DOHH2 (cell line): ENCODE data around the gene TEX29.

Experiments used
- EZH2phosphoT487 ChIP-seq: fragments of 200-600 bp; sonication (generic); IDR thresholded peaks from 2 replicates; pipeline ENCODE4 v1.6.1; 2017; ENCODE audit warnings: borderline replicate concordance, mild to moderate bottlenecking, antibody characterized with exemption, low read length, moderate library complexity, mixed read lengths
- TF ChIP-seq, protein P1 (sequence below): fragments of 200-600 bp; sonication (generic); IDR thresholded peaks from one replicate; pipeline ENCODE4 v1.5.1; 2014; ENCODE audit warnings: antibody characterized with exemption, mild to moderate bottlenecking, low read depth, low read length; ENCODE audit not compliant: poor library complexity, severe bottlenecking

DNA sequence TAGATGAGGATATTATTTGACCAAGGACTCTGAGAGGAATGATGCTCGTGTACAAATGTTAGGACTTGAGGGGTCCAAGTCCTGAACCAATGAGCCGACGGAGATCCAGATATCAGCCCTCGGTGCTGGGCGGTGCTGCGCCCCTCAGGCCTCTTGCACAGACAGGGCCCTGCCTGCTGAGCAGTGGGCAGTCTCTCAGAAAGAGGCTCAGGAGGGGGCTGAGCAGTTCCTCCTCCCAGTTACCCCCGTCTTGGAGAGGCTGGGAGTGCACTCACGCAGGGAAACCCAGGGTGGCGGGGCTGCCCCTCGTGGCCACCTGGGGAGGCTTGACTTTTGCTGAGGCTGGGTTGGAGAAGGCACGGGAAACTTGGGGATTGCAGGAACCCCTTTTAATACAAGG is 18.4 kb downstream of the TEX29 start:
- TF ChIP-seq, protein P1, sequence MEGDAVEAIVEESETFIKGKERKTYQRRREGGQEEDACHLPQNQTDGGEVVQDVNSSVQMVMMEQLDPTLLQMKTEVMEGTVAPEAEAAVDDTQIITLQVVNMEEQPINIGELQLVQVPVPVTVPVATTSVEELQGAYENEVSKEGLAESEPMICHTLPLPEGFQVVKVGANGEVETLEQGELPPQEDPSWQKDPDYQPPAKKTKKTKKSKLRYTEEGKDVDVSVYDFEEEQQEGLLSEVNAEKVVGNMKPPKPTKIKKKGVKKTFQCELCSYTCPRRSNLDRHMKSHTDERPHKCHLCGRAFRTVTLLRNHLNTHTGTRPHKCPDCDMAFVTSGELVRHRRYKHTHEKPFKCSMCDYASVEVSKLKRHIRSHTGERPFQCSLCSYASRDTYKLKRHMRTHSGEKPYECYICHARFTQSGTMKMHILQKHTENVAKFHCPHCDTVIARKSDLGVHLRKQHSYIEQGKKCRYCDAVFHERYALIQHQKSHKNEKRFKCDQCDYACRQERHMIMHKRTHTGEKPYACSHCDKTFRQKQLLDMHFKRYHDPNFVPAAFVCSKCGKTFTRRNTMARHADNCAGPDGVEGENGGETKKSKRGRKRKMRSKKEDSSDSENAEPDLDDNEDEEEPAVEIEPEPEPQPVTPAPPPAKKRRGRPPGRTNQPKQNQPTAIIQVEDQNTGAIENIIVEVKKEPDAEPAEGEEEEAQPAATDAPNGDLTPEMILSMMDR: no peak
- no peak for TF ChIP-seq EZH2phosphoT487
